Measurements from ENCODE around the gene LRTM1.

- TF ChIP-seq CTCF (IDR thresholded peaks at IDR 0.05) (no peak), SMC3 (IDR thresholded peaks at IDR 0.05) (no peak), CEBPB (IDR thresholded peaks at IDR 0.05) (no peak), RAD21 (conservative IDR thresholded peaks at IDR 0.05 in 1 of 2, IDR thresholded peaks at IDR 0.05 in 1 of 2) (no peak), CHD2 (IDR thresholded peaks at IDR 0.05; ENCODE audit: low read length, partially characterized antibody) (no peak)
Measured at GRCh38 chr3:54955941-54956340, 28.1 kb upstream of the LRTM1 start.

Measured in A549 (cell line).